ENCODE results near the gene NPDC1.

The NPDC1 gene

DNA sequence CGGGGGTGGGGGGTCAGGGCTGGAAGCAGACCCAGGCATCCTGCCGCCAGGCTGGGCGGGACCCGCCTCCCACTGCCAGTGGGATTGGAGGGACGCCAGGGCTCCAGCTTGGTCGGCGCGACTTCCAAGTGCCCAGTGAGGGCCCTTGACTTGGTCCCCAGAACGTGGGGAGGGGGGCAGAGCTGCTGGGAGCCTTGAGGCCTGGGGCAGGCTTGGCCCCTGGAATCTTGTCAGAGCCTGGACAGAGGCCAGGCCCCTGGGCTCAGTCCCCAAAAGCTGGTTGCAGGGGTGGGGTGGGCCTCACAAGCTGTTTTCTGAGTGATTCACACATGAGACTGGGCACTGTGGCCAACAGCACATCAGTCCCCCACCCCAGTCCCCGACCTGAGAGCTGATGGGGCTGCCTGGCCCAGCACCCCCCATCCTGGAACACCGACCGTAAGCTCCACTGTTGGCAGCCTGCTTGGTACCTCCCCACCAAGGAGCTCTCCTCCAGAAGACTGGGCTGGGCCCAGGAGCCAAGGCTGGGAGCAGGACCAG, 50.1 kb downstream of the NPDC1 start:
- no peak for DNase-seq (ENCODE audit: low read depth in 4 of 4, low spot score in 1 of 4)

DNA sequence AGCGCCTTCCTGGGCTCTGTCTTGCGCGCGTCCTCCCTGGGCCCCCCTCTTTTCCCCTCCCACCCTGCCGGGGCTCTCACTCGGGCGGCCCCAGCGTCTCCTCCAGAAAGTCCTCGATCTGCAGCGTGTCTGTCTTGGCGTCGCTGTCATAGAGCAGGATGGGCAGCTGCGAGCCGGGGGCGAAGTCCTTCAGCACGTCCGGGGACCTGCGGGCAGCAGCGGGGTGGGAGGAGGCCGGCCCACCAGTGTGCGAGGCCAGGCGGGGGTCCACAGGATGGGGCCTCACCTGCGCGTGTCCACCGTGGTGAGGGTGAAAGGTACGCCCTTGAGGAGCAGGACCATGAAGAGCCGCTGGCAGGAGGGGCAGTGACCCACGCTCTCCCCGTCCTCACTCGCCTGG, 50.6 kb downstream of the NPDC1 start:
- DNase-seq (ENCODE audit: low read depth in 4 of 4, low spot score in 1 of 4) = no peak

DNA sequence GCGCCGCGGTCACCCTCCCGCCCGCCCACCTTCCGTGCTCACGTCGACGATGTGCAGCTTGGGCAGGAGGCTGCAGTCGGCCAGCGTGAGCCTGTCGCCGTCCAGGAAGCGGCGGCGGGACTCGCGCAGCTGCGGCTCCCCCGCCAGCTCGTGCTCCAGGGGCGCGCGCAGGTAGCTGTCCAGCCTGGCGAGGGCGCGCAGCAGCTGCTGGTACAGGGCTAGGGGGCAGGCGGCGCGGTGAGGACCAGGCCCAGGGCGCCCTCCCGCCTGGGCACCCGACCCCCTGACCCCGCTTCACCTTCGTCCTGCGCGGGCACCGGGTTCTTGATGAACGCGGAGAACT, 51.1 kb downstream of the NPDC1 start:
- no peak for DNase-seq (ENCODE audit: low read depth in 4 of 4, low spot score in 1 of 4)

DNA sequence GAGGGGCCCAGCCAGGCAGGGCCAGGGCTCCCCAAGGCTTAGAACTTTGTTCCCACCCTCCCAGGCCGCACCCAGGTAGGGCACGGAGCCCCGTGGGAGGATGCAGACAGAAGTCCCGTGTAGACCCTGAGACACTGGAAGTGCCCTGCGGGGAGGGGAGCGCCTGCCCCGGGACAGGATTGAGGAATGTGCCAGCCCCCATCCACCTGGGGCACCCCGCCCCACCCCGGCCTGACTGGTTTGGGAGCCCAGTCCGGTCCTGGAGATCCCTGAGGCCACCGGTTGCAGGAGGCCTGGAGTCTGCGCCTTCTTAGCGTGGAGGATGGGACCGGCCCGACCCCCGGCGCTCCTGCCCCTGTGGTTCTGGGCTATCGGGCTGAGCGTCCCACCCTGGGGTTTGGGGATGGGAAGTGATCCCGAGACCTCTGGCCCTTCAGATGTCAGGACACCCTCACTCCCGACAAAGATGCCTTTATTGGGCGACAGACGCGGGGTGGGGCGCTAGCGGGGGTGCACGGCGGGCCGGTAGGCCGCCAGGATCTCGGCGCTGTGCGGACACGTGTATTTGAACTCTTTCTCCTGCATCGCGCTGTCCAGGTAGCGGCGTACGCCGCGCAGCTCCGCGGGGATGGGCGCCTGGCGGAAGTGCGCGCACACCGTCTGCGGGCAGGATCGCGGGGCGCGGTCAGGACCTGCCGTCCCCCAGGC, 51.6 kb downstream of the NPDC1 start:
- no peak for DNase-seq (ENCODE audit: low read depth in 4 of 4, low spot score in 1 of 4)

DNA sequence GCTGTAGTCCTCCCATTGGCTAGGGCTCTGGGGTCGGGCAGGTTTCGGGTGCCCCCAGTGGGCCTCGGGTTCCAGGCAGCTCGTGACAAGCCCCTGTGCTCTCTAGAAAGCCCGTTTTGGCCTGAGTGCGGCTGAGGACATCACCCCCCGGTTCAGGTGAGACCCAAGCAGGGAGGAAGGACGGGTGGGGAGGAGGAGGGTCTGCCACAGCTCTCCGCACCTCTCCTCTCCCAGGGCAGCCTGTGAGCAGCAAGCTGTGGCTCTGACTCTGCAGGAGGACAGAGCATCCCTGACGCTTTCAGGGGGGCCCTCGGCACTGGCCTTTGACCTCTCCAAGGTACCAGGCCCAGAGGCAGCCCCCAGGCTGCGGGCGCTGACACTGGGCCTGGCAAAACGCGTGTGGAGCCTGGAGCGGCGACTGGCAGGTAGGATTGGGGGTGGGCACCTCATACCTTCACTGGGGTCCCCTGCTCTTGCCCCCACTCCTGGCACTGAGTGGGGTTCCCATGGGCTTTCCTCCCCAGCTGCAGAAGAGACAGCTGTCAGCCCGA, 53.1 kb downstream of the NPDC1 start:
- no peak for DNase-seq (ENCODE audit: low read depth in 4 of 4, low spot score in 1 of 4)

DNA sequence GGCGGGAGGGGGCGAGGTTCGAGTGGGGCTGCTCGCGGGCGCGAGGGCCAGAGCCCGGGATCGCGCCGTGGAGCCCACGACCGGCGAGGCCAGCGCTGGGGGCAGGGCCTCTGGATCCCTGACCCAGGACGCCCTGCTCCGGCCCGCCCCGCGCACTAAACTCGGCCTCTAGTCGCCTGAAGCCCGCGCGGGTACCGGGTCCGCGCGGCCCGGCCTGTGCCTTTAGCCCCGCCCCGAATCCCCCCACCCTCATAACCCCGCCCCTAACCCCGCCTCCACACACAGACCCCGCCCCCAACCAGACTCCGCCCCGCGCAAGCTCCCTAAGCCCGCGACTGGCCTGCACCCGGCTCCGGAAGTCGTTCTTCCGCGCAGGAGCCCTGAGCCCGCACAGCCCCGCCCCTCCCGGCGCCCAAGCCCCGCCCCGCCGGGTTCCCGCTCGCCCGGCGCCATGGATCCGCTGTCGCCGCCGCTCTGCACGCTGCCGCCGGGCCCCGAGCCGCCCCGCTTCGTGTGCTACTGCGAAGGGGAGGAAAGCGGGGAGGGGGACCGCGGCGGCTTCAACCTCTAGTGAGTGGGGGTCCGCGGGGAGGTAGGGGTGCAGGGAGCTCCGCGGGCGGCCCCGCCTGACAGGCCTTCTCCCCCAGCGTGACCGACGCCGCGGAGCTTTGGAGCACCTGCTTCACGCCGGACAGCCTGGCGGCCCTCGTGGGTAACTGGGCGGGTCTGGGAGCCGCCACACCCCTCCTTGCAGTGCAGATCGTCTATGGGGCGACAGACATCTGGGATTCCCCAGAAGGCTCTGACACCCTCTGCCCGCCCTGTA, 53.8 kb downstream of the NPDC1 start, which contains the start of gene PAXX:
PAXX (plus strand) TSS at position 430 of the 826 bp plus-strand sequence; CDS start at position 452, 22 bp downstream.
- peak; percentile 91 to 96 (median 94) for DNase-seq (ENCODE audit: low read depth in 4 of 4, low spot score in 1 of 4)

DNA sequence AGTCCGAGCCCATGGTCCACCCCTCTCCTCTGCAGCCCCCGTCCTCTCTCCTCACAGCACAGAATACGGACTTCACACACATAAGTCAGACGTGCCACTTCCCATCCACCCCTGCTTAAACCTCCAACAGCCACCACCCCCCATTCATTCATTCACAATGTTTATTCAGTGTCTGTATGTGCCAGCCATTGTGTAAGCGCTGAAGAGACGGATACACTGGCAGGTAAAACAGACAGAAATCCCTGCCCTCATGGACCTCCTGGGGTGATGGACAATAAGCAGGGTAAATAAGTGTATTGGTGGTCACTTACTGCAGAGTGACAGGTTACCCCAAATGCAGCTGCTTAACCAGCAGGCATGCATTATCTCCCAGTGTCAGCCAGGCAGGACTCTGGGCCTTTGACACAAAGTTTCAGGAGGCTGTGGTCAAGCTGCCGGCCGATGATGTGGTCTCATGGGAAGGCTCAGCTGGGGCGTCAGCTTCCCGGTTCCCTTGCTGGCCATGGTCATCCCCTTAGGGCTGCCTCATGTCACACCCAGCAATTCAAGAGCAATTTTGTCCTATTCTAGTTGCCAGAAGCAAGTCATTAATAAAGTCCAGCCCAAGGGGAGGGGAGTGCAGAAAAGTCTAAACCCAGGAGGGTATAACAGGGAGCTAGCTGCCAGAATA, 55.6 kb downstream of the NPDC1 start:
- no peak for DNase-seq (ENCODE audit: low read depth in 4 of 4, low spot score in 1 of 4)
